A673 (cell line): Measurements from ENCODE around the gene CES3. TPM values are rescaled to one million over a fixed set of nuclear protein-coding genes. Genes with fewer than 3 reads are reported as not detected.

Experiments used
- BruUV-seq: library from RNA; stranded (reverse); fragments of 400-500 nt; replicated peaks from 2 replicates; lab custom pipeline; 2021; lab: Mats Ljungman, UMichigan
- CTCF ChIA-PET: fragments of 300-600 bp; sonication (Branson Sonifier 250); formaldehyde crosslinking; loops from one replicate; lab custom pipeline; 2022; ENCODE audit warnings: antibody characterized with exemption; lab: Charles Lee
- POLR2A ChIA-PET: fragments of 300-600 bp; sonication (Branson Sonifier 250); formaldehyde crosslinking; loops from one replicate; lab custom pipeline; 2022; ENCODE audit warnings: antibody characterized with exemption; ENCODE audit not compliant: low non-redundant PET; lab: Charles Lee
- DNase-seq: peaks from one replicate; pipeline ENCODE4 v3.0.0-alpha.2; 2015; ENCODE audit warnings: low spot score
- H3K27ac ChIP-seq: fragments of 200-600 bp; sonication (generic); 2 replicates; pipeline ENCODE4 v1.5.1; 2016; ENCODE audit warnings: mixed run types, low read depth, mild to moderate bottlenecking, mixed read lengths, antibody characterized with exemption, low read length; ENCODE audit not compliant: poor library complexity, severe bottlenecking
- H3K27me3 ChIP-seq: fragments of 200-600 bp; sonication (generic); replicated peaks from 2 replicates; pipeline ENCODE4 v1.6.1; 2017; ENCODE audit warnings: mixed run types, low read depth, mild to moderate bottlenecking, mixed read lengths, antibody characterized with exemption, low read length; ENCODE audit not compliant: insufficient read depth, poor library complexity
- H3K36me3 ChIP-seq: fragments of 200-600 bp; sonication (generic); 2 replicates; pipeline ENCODE4 v1.6.1; 2016; ENCODE audit warnings: mixed run types, mild to moderate bottlenecking, mixed read lengths, antibody characterized with exemption, low read length; ENCODE audit not compliant: insufficient read depth, poor library complexity, severe bottlenecking
- H3K4me1 ChIP-seq: fragments of 200-600 bp; sonication (generic); 2 replicates; pipeline ENCODE4 v1.6.1; 2017; ENCODE audit warnings: mixed run types, mild to moderate bottlenecking, mixed read lengths, antibody characterized with exemption, low read length; ENCODE audit not compliant: insufficient read depth, poor library complexity, severe bottlenecking
- H3K4me3 ChIP-seq: fragments of 200-600 bp; sonication (generic); 2 replicates; pipeline ENCODE4 v1.5.1; 2016; ENCODE audit warnings: low read depth, mixed run types, mild to moderate bottlenecking, mixed read lengths, low read length; ENCODE audit not compliant: poor library complexity, severe bottlenecking
- H3K9me3 ChIP-seq: fragments of 200-600 bp; sonication (generic); 2 replicates; pipeline ENCODE4 v1.6.1; 2016; ENCODE audit warnings: mixed run types, low read depth, mild to moderate bottlenecking, mixed read lengths, antibody characterized with exemption, low read length; ENCODE audit not compliant: poor library complexity, severe bottlenecking
- EZH2 ChIP-seq: fragments of 200-600 bp; sonication (generic); IDR thresholded peaks from 2 replicates; pipeline ENCODE4 v1.6.1; 2017; ENCODE audit warnings: borderline replicate concordance, low read depth, mild to moderate bottlenecking, mixed read lengths, antibody characterized with exemption, low read length; ENCODE audit not compliant: poor library complexity, severe bottlenecking
- intact Hi-C: fragments of 100-400 bp; cut with micrococcal nuclease; formaldehyde crosslinking; loops from one replicate; pipeline ENCODE4 v1.10.0; 2022; ENCODE audit not compliant: unreplicated experiment
- total RNA-seq: library from RNA; stranded (reverse); gene quantifications from 2 replicates; pipeline ENCODE4 v1.2.3, GENCODE V29; 2021
- TF ChIP-seq, protein P1 (sequence below): fragments of 300-800, 200-600 bp; sonication (generic); conservative IDR thresholded peaks from 2 replicates; pipeline ENCODE4 v1.5.1; 2017; ENCODE audit warnings: low read depth, mild to moderate bottlenecking, antibody characterized with exemption, low read length, moderate library complexity, mixed read lengths

CES3 gene
- total RNA-seq, 1 experiment from 2014 or later, result 3.9 TPM

DNA sequence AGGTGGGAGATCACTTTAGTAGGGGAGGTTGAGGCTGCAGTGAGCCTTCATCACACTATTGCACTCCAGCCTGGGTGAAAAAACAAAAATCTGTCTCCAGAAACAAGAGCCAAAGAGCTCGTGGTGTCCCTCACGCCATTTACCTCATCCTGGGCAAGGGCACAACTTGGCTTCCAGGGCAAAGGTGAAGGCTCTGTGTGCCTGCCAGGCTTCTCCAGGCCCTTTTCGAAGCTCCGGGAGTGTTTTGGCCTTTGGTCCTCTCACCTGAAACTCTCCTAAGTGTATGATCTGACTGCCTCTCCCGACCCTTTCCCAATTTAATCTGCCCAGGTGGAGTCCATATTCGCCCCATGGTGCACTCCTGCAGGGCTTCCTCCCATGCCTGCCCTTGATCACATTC is 11.6 kb upstream of the CES3 start:
- Histone ChIP-seq H3K9me3 (peaks cover 7% of the 10 kb centered on the region), H3K4me3 (no peak overlapping the region), H3K4me1 (no peaks in the 10 kb centered on the region), H3K27me3 (no peaks in the 10 kb centered on the region), H3K27ac (no peak overlapping the region), H3K36me3 (no peaks in the 10 kb centered on the region)
- DNase-seq, result no peak
- POLR2A ChIA-PET, result interaction anchor here (0.6 kb wide), 1 partner anchor 104 kb away, joined by 13 read pairs; no protein-coding TSS in a partner anchor
- CTCF ChIA-PET, result no interaction called here
- intact Hi-C loops, result loop anchor here (5.0 kb wide), 1 partner anchor 52 kb away; no protein-coding TSS in a partner anchor
- BruUV-seq, result no TSS peak
- TF ChIP-seq EZH2, result no peak
- TF ChIP-seq, protein P1, sequence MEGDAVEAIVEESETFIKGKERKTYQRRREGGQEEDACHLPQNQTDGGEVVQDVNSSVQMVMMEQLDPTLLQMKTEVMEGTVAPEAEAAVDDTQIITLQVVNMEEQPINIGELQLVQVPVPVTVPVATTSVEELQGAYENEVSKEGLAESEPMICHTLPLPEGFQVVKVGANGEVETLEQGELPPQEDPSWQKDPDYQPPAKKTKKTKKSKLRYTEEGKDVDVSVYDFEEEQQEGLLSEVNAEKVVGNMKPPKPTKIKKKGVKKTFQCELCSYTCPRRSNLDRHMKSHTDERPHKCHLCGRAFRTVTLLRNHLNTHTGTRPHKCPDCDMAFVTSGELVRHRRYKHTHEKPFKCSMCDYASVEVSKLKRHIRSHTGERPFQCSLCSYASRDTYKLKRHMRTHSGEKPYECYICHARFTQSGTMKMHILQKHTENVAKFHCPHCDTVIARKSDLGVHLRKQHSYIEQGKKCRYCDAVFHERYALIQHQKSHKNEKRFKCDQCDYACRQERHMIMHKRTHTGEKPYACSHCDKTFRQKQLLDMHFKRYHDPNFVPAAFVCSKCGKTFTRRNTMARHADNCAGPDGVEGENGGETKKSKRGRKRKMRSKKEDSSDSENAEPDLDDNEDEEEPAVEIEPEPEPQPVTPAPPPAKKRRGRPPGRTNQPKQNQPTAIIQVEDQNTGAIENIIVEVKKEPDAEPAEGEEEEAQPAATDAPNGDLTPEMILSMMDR, result no peak

DNA sequence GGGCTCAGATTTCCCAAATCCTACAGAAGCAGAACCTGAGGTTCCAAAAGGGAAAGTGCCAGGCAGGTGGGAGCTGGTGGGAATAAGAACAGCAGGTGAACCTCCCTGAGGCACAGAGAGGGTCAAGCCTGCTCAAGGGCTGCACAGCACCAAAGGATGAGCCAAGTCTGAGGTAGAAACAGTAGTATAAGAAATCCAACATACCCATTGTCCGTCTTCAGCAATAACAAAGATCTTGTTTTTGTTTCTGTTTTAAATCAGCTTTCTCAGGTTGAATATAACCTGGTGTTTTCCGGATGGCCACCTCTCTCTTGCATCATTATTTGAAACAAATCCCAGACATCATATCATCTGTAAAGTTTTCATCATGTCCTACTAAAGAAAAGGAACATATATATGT is 10.6 kb upstream of the CES3 start:
- POLR2A ChIA-PET, result no interaction called here
- DNase-seq, result no peak
- Histone ChIP-seq H3K4me1 (no peaks in the 10 kb centered on the region), H3K9me3 (peaks cover 7% of the 10 kb centered on the region), H3K27me3 (no peaks in the 10 kb centered on the region), H3K4me3 (no peak overlapping the region), H3K27ac (no peak overlapping the region), H3K36me3 (no peaks in the 10 kb centered on the region)
- TF ChIP-seq, protein P1, result no peak
- no peak for TF ChIP-seq EZH2
- intact Hi-C loops, result loop anchor here (5.0 kb wide), 2 partner anchors 62 to 447 kb away; no protein-coding TSS in a partner anchor
- CTCF ChIA-PET, result interaction anchor here (0.7 kb wide), 1 partner anchor 1250 kb away, joined by 13 read pairs; no protein-coding TSS in a partner anchor
- no TSS peak for BruUV-seq

DNA sequence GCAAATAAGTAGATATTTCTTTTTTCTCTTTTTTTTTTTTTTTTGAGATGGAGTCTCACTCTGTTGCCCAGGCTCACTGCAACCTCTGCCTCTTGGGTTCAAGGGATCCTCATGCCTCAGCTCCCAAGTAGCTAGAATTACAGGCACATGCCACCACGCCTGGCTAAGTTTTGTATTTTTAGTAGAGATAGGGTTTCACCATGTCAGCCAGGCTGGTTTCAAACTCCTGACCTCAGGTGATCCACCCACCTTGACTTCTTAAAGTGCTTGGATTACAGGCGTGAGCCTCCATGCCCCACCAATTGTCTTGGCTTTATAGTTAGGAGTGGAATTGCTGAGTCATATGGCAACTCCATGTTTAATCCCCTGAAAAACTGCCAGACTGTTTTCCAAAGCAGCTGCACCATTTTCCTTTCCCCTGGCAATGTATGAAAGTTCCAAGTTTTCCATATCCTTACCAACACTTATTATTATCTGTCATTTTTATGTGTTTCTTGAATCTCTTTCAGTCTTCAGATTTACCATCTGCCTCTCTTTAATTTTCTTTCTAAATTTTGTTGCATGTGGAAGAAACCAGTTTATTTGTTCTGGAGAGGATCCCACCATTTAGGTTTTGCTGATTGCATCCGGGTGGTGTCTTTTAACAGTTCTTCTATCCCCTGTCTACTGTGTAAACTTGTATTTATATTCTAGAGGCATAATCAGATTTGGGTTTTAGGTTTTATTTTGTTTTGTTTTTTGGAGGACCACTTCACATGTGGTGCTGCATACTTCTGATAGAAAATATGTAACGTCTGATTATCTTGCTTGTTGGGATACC is 9.9 kb upstream of the CES3 start:
- CTCF ChIA-PET, result no interaction called here
- Histone ChIP-seq H3K27me3 (no peaks in the 10 kb centered on the region), H3K27ac (no peak overlapping the region), H3K4me1 (no peaks in the 10 kb centered on the region), H3K36me3 (no peaks in the 10 kb centered on the region), H3K4me3 (no peak overlapping the region), H3K9me3 (peaks cover 7% of the 10 kb centered on the region)
- intact Hi-C loops, result loop anchor here (5.0 kb wide), 2 partner anchors 61 to 446 kb away; no protein-coding TSS in a partner anchor
- no TSS peak for BruUV-seq
- no peak for DNase-seq
- no peak for TF ChIP-seq EZH2
- TF ChIP-seq, protein P1, result no peak
- POLR2A ChIA-PET, result interaction anchor here (0.7 kb wide), 1 partner anchor 260 kb away, joined by 3 read pairs; no protein-coding TSS in a partner anchor
